ENCODE results near the gene ZNRF4.

Gene ZNRF4

DNA sequence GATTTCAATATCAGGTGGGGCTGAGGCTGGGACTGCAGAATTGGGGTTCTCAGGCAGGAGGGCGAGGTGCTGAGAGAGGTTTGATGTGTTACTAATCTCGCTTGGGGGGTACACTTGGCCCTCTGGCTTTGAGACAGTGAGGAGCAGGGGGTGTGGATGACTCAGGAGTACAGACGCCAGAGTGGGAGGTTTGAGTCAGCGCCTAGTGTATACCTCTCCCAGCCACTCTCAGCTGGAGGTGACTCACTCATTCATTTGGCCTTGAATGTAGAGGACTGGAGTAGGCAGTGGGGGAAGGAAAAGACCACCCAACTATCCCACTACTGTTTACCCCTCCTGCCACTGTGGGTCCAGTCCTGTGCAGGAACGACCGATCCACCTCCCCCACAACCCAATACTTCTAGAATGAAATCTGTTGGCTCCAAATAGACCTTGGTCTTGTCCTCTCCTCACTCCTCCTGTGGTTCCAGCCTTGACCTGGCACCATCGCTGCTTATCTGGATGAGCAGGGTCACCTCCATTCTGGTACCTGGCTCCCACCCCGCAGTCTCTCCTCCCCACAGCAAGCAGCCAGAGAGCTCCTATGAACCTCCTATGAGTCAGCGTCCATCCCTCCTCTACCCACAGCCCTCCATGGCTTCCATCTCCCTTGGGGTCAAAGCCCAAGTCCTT lies 20.1 kb upstream of the ZNRF4 start:
- H3K9ac ChIP-seq (ENCODE audit: low read length): no peak overlapping the region
- no peaks in the 10 kb centered on the region for H3K9me3 ChIP-seq (ENCODE audit: low read length)
- H2AFZ ChIP-seq (ENCODE audit: low read length): no peak overlapping the region
- TF ChIP-seq, protein P1, sequence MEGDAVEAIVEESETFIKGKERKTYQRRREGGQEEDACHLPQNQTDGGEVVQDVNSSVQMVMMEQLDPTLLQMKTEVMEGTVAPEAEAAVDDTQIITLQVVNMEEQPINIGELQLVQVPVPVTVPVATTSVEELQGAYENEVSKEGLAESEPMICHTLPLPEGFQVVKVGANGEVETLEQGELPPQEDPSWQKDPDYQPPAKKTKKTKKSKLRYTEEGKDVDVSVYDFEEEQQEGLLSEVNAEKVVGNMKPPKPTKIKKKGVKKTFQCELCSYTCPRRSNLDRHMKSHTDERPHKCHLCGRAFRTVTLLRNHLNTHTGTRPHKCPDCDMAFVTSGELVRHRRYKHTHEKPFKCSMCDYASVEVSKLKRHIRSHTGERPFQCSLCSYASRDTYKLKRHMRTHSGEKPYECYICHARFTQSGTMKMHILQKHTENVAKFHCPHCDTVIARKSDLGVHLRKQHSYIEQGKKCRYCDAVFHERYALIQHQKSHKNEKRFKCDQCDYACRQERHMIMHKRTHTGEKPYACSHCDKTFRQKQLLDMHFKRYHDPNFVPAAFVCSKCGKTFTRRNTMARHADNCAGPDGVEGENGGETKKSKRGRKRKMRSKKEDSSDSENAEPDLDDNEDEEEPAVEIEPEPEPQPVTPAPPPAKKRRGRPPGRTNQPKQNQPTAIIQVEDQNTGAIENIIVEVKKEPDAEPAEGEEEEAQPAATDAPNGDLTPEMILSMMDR (IDR thresholded peaks at IDR 0.05; ENCODE audit: low read length): no peak
- no peak for TF ChIP-seq EZH2 (IDR thresholded peaks at IDR 0.05; ENCODE audit: borderline replicate concordance, low read length)
- no peaks in the 10 kb centered on the region for H3K4me1 ChIP-seq (ENCODE audit: insufficient read depth, low read length, severe bottlenecking)
- no peak overlapping the region for H3K4me2 ChIP-seq (ENCODE audit: low read length)
- no peaks in the 10 kb centered on the region for H3K79me2 ChIP-seq (ENCODE audit: insufficient read depth, low read length)
- H3K9me2 ChIP-seq (ENCODE audit: low read depth, low read length): no peaks in the 10 kb centered on the region
- no peak overlapping the region for H3K27ac ChIP-seq (ENCODE audit: low read depth, low read length, poor library complexity, severe bottlenecking)
- H3F3A ChIP-seq (ENCODE audit: insufficient read depth, low read length): no peaks in the 10 kb centered on the region
- H3K36me3 ChIP-seq (ENCODE audit: insufficient read depth, low read length): no peaks in the 10 kb centered on the region
- H3K4me3 ChIP-seq (ENCODE audit: low read depth, low read length, poor library complexity, severe bottlenecking): no peak overlapping the region
- H4K20me1 ChIP-seq (ENCODE audit: insufficient read depth, low read length): no peaks in the 10 kb centered on the region
- H3K27me3 ChIP-seq (ENCODE audit: insufficient read depth, low read length): no peaks in the 10 kb centered on the region

DNA sequence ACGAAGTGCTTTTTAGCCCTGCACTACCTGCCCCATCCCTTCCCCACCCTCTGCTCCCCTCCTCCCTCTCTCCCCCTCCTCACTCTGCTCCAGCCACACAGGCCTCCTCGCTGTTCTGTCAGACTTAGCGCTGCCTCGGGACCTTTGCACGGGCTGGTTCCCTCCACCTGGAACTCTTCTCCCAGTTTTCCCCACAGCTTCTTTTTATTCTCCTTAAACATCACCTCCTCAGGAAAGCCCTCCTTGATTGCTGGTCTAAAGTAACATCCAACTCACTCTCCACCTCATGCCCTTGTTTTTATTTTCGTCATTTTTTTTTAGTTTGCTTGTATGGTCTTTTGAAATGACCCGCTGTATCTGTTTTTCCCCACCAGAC lies 19.6 kb upstream of the ZNRF4 start:
- Histone ChIP-seq H3K4me1 (ENCODE audit: insufficient read depth, low read length, severe bottlenecking) (no peaks in the 10 kb centered on the region), H4K20me1 (ENCODE audit: insufficient read depth, low read length) (no peaks in the 10 kb centered on the region), H3F3A (ENCODE audit: insufficient read depth, low read length) (no peaks in the 10 kb centered on the region), H3K36me3 (ENCODE audit: insufficient read depth, low read length) (no peaks in the 10 kb centered on the region), H3K4me3 (ENCODE audit: low read depth, low read length, poor library complexity, severe bottlenecking) (no peak overlapping the region), H3K79me2 (ENCODE audit: insufficient read depth, low read length) (no peaks in the 10 kb centered on the region), H3K27ac (ENCODE audit: low read depth, low read length, poor library complexity, severe bottlenecking) (no peak overlapping the region), H2AFZ (ENCODE audit: low read length) (no peak overlapping the region), H3K9me2 (ENCODE audit: low read depth, low read length) (no peaks in the 10 kb centered on the region), H3K9me3 (ENCODE audit: low read length) (no peaks in the 10 kb centered on the region), H3K9ac (ENCODE audit: low read length) (no peak overlapping the region), H3K4me2 (ENCODE audit: low read length) (no peak overlapping the region), H3K27me3 (ENCODE audit: insufficient read depth, low read length) (no peaks in the 10 kb centered on the region)
- TF ChIP-seq, protein P1 (IDR thresholded peaks at IDR 0.05; ENCODE audit: low read length): no peak
- no peak for TF ChIP-seq EZH2 (IDR thresholded peaks at IDR 0.05; ENCODE audit: borderline replicate concordance, low read length)

DNA sequence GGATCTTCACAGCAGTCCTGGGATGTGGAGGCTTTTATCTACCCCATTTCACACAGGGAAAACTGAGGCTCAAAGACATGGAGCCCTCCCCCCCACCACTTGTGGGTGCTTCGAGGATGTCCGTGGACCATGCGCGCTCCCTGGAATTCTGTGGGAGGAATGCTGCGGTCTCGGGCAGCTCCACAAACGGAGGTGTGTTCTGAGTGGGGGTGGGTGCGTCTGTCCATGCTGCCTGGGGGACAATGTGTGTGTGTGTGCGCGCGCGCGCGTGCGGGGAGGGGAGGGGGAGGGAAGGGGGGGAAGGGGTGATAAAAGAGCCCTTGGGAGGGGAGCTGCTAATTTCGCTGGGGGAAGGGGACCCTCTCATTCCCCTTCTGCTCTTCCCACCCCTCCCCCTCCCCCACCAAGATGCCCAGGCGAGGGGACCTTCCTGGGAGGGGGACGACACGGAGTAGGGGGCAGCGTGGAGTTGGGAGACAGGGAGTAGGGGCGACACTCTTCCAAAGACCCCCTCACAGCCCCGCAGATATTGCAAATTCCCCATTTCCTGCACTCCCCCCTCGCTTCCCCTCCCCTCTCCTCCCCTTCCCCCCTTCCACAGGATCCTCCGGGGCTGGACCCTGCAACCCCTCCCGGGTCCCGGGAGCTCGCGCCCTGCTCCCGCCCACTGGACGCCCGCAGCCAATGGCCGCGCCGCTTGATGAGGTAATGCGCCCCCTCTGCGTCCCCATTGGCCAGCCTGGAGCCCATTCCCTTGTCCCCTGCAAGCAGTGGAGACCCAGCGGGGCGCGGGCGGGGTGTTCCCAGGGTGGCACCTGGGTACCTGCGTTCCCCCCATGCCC lies 18.9 kb upstream of the ZNRF4 start:
- Histone ChIP-seq H3K9ac (ENCODE audit: low read length) (no peak overlapping the region), H3K9me3 (ENCODE audit: low read length) (no peaks in the 10 kb centered on the region), H3K4me1 (ENCODE audit: insufficient read depth, low read length, severe bottlenecking) (no peaks in the 10 kb centered on the region), H3K79me2 (ENCODE audit: insufficient read depth, low read length) (no peaks in the 10 kb centered on the region), H4K20me1 (ENCODE audit: insufficient read depth, low read length) (no peaks in the 10 kb centered on the region), H3K4me2 (ENCODE audit: low read length) (no peak overlapping the region), H3K4me3 (ENCODE audit: low read depth, low read length, poor library complexity, severe bottlenecking) (no peak overlapping the region), H3K27ac (ENCODE audit: low read depth, low read length, poor library complexity, severe bottlenecking) (no peak overlapping the region), H3K27me3 (ENCODE audit: insufficient read depth, low read length) (no peaks in the 10 kb centered on the region), H3K36me3 (ENCODE audit: insufficient read depth, low read length) (no peaks in the 10 kb centered on the region), H2AFZ (ENCODE audit: low read length) (no peak overlapping the region), H3K9me2 (ENCODE audit: low read depth, low read length) (no peaks in the 10 kb centered on the region), H3F3A (ENCODE audit: insufficient read depth, low read length) (no peaks in the 10 kb centered on the region)
- TF ChIP-seq, protein P1 (IDR thresholded peaks at IDR 0.05; ENCODE audit: low read length): no peak
